Effector memory CD4-positive, alpha-beta T cell (primary cell): ENCODE data around the gene PCMTD2.

Source experiments
- DNase-seq, 3 donors: peaks; one replicate each; pipeline ENCODE4 v3.0.0-alpha.2; 2020
- H3K27ac ChIP-seq: 2 replicates; pipeline ENCODE4 v1.7.0; 2013; ENCODE audit warnings: mild to moderate bottlenecking, low read length, moderate library complexity; ENCODE audit not compliant: insufficient read depth, poor library complexity, severe bottlenecking
- H3K27me3 ChIP-seq: replicated peaks from 2 replicates; pipeline ENCODE4 v1.7.0; 2013; ENCODE audit warnings: mild to moderate bottlenecking, low read length; ENCODE audit not compliant: insufficient read depth, control insufficient read depth, poor library complexity, severe bottlenecking
- H3K36me3 ChIP-seq: 2 replicates; pipeline ENCODE4 v1.7.0; 2013; ENCODE audit warnings: mild to moderate bottlenecking, low read length, moderate library complexity; ENCODE audit not compliant: control insufficient read depth, insufficient read depth
- H3K4me1 ChIP-seq: 2 replicates; pipeline ENCODE4 v1.7.0; 2013; ENCODE audit warnings: low read length, mild to moderate bottlenecking; ENCODE audit not compliant: control insufficient read depth, insufficient read depth, poor library complexity, severe bottlenecking
- H3K4me3 ChIP-seq: 2 replicates; pipeline ENCODE4 v1.7.0; 2013; ENCODE audit warnings: low read length, low read depth, mild to moderate bottlenecking; ENCODE audit not compliant: insufficient read depth, poor library complexity, severe bottlenecking
- H3K9me3 ChIP-seq: 2 replicates; pipeline ENCODE4 v1.7.0; 2013; ENCODE audit warnings: mild to moderate bottlenecking, low read length, moderate library complexity; ENCODE audit not compliant: control insufficient read depth
- total RNA-seq, 3 donors: gene quantifications; one replicate each; lab custom pipeline; 2026; lab: John Stamatoyannopoulos, UW

PCMTD2 gene
- total RNA-seq = 61.4 to 96.7 (median 88.3) reads per million in 3 donors

GRCh38 chr20:64255361-64256281 is at the start of gene PCMTD2:
Gene PCMTD2 (plus strand): TSS chr20:64255748. CDS start chr20:64259966, 4,218 bp downstream.
- Histone ChIP-seq H3K27ac (peak within 1 kb of the TSS; percentile 73), H3K4me3 (peak within 1 kb of the TSS; percentile 57), H3K9me3 (no peaks in the 10 kb centered on the region), H3K27me3 (no peaks in the 10 kb centered on the region), H3K36me3 (no peaks in the 10 kb centered on the region), H3K4me1 (peaks cover 8% of the 10 kb centered on the region)
- peak; percentile 63 to 82 (median 76) for DNase-seq

DNA sequence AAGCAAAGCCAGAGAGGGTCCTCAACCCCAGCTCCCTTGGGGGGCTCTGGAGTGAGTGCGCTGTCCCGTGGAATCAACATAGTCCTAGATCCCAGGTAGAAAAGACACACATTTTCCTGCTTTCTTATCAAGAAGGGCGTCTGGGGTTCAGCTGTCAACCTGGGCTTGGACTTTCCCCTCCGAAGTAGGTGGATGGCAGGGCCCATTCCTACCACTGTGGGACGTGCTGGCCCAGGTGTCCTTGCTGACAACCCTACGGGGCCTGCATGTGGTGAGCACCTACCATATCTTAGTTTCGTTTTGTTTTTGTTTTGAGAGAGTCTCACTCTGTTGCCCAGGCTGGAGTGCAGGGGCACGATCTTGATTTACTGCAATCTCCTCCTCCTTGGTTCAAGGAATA is 48.9 kb upstream of the PCMTD2 start:
- H3K27ac ChIP-seq = no peak overlapping the region

GRCh38 chr20:64207641-64208590 is 47.6 kb upstream of the PCMTD2 start:
- DNase-seq = no peak
- Histone ChIP-seq H3K4me1 (no peaks in the 10 kb centered on the region), H3K27me3 (no peaks in the 10 kb centered on the region), H3K36me3 (no peaks in the 10 kb centered on the region), H3K9me3 (no peaks in the 10 kb centered on the region), H3K27ac (no peak overlapping the region), H3K4me3 (no peak overlapping the region)

More for the DNA sequence above, 48.9 kb upstream of the PCMTD2 start:
- Histone ChIP-seq H3K36me3 (no peaks in the 10 kb centered on the region), H3K27me3 (no peaks in the 10 kb centered on the region), H3K4me3 (no peak overlapping the region), H3K4me1 (no peaks in the 10 kb centered on the region), H3K9me3 (no peaks in the 10 kb centered on the region)
- no peak for DNase-seq

DNA sequence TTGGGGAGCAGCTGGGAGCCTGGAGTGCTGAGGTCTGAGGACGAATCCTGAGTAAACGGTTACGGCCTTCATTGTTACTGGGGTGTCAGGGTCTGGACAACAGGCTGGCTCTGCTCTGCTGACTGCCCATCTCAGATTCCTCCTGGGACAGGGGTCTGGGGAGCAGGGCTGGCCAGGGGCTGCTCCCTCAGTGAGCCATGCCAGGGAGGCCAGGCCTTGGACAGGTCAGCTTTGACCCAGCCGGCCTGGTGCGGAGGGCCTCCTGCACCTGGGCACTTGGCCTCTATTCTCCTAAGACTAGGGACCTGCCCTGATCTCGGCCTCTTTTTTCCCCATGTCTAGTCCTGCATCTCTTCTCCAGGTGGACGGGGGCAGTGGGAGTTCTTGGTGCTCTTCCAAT is 46.4 kb upstream of the PCMTD2 start:
- DNase-seq = no peak
- no peak overlapping the region for H3K27ac ChIP-seq
- no peaks in the 10 kb centered on the region for H3K4me1 ChIP-seq
- no peaks in the 10 kb centered on the region for H3K9me3 ChIP-seq
- H3K27me3 ChIP-seq = no peaks in the 10 kb centered on the region
- no peak overlapping the region for H3K4me3 ChIP-seq
- H3K36me3 ChIP-seq = no peaks in the 10 kb centered on the region

- H3K27me3 ChIP-seq = no peaks in the 10 kb centered on the region
- no peaks in the 10 kb centered on the region for H3K9me3 ChIP-seq
- H3K27ac ChIP-seq = no peak overlapping the region
- H3K4me1 ChIP-seq = peaks cover 11% of the 10 kb centered on the region
- no peaks in the 10 kb centered on the region for H3K36me3 ChIP-seq
- no peak overlapping the region for H3K4me3 ChIP-seq
- no peak for DNase-seq
Measured at GRCh38 chr20:64210656-64211369, 44.7 kb upstream of the PCMTD2 start.

- DNase-seq = no peak
- Histone ChIP-seq H3K4me3 (no peak overlapping the region), H3K36me3 (no peaks in the 10 kb centered on the region), H3K27me3 (no peaks in the 10 kb centered on the region), H3K27ac (no peak overlapping the region), H3K9me3 (no peaks in the 10 kb centered on the region), H3K4me1 (peaks cover 14% of the 10 kb centered on the region)
Measured at GRCh38 chr20:64211874-64212658, 43.5 kb upstream of the PCMTD2 start.

DNA sequence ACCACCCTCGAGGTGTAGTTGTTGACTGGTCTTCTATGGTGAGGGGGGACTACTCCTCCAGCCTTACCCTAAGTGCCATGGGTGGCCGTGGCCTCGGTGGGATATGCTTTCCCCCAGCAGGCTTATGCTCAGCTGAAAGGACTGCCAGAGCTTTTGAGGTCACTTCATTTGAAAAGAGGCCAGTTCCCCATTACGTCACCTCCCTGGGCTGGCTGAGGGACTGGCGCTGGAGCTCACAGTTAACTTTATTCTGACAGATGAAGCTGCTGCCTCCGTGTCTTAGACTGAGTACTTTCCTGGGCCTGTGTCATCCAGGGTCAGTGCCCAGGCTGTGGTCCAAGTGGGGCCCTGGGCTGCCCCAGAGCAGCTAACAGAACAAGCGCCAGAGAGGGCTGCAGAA is 42.8 kb upstream of the PCMTD2 start:
- no peak overlapping the region for H3K27ac ChIP-seq

GRCh38 chr20:64214113-64214512 is 41.4 kb upstream of the PCMTD2 start:
- Histone ChIP-seq H3K27ac (no peak overlapping the region), H3K4me1 (peaks cover 14% of the 10 kb centered on the region), H3K4me3 (no peak overlapping the region), H3K9me3 (no peaks in the 10 kb centered on the region), H3K36me3 (no peaks in the 10 kb centered on the region), H3K27me3 (no peaks in the 10 kb centered on the region)
- no peak for DNase-seq

More for the DNA sequence above, 42.8 kb upstream of the PCMTD2 start:
- H3K36me3 ChIP-seq = no peaks in the 10 kb centered on the region
- no peaks in the 10 kb centered on the region for H3K9me3 ChIP-seq
- peaks cover 14% of the 10 kb centered on the region for H3K4me1 ChIP-seq
- no peaks in the 10 kb centered on the region for H3K27me3 ChIP-seq
- H3K4me3 ChIP-seq = no peak overlapping the region
- no peak for DNase-seq

GRCh38 chr20:64214952-64215351 is 40.6 kb upstream of the PCMTD2 start:
- peaks cover 14% of the 10 kb centered on the region for H3K4me1 ChIP-seq
- no peak overlapping the region for H3K4me3 ChIP-seq
- DNase-seq = no peak

More at GRCh38 chr20:64214952-64215351, 40.6 kb upstream of the PCMTD2 start:
- Histone ChIP-seq H3K36me3 (no peaks in the 10 kb centered on the region), H3K27ac (no peak overlapping the region), H3K9me3 (no peaks in the 10 kb centered on the region), H3K27me3 (no peaks in the 10 kb centered on the region)
